ENCODE measurements around the gene FKBP10.

DNA sequence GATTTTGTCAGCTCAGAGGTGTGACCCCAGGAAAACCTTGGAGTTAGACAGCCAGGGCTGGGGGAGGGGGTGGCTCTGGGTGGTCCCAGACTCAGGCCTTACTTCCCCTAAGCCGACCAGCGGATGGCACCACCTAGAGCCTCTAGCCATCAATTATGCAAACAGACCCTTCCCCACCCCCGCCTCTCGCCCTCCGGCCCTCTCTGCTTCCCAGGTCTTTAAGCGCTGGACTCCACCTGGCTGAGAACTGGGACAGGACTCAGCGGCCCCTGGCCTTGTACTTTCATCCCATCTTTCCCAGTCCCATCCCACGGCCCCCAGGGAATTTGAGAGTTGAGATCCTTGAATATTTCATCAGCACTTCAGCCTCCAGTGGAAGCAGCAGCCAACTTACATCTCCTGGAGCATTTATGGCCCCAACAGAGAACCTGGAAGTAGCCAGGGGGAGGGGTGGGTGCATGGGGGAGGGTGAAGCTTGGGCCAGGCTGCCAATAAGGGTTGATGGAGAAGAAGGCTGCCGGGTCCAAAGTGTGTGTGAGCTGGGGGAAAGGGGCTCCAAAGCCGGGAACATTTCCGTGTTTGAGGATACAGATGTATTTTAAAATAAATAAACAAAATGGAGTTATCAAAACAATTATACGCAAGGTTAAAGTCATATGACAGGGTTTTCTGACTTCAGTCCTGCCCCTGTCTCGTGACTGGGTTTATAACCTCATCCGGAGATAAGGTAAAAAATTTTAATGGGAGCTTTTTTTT is 18.8 kb upstream of the FKBP10 start:
- TF ChIP-seq, protein P1, sequence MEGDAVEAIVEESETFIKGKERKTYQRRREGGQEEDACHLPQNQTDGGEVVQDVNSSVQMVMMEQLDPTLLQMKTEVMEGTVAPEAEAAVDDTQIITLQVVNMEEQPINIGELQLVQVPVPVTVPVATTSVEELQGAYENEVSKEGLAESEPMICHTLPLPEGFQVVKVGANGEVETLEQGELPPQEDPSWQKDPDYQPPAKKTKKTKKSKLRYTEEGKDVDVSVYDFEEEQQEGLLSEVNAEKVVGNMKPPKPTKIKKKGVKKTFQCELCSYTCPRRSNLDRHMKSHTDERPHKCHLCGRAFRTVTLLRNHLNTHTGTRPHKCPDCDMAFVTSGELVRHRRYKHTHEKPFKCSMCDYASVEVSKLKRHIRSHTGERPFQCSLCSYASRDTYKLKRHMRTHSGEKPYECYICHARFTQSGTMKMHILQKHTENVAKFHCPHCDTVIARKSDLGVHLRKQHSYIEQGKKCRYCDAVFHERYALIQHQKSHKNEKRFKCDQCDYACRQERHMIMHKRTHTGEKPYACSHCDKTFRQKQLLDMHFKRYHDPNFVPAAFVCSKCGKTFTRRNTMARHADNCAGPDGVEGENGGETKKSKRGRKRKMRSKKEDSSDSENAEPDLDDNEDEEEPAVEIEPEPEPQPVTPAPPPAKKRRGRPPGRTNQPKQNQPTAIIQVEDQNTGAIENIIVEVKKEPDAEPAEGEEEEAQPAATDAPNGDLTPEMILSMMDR (IDR thresholded peaks at IDR 0.05) = no peak
- TF ChIP-seq POLR2A (IDR thresholded peaks at IDR 0.05) = no peak

All from lower leg skin (tissue), 3 donors.